HEK293T (cell line): ENCODE data around the gene HOXA6.

Experiments used
- BHLHE40 ChIP-seq: fragments of 450-650 bp; IDR thresholded peaks from 2 replicates; pipeline ENCODE4 v1.6.1; 2016; ENCODE audit warnings: mild to moderate bottlenecking, moderate library complexity, borderline replicate concordance
- CTBP1 ChIP-seq: fragments of 450-650 bp; IDR thresholded peaks from 2 replicates; pipeline ENCODE4 v1.6.1; 2016; ENCODE audit warnings: borderline replicate concordance
- ELF4 ChIP-seq: fragments of 450-650 bp; IDR thresholded peaks from 2 replicates; pipeline ENCODE4 v1.6.1; 2017; ENCODE audit warnings: antibody characterized with exemption
- FOXM1 ChIP-seq: fragments of 450-650 bp; IDR thresholded peaks from 2 replicates; pipeline ENCODE4 v1.6.1; 2017; ENCODE audit warnings: mild to moderate bottlenecking, borderline replicate concordance
- NFRKB ChIP-seq: fragments of 450-650 bp; IDR thresholded peaks from 2 replicates; pipeline ENCODE4 v1.6.1; 2016; ENCODE audit warnings: mild to moderate bottlenecking, moderate library complexity
- SUZ12 ChIP-seq: fragments of 450-650 bp; IDR thresholded peaks from 2 replicates; pipeline ENCODE4 v1.6.1; 2016; ENCODE audit warnings: mild to moderate bottlenecking
- ZNF384 ChIP-seq: fragments of 450-650 bp; IDR thresholded peaks from 2 replicates; pipeline ENCODE4 v1.6.1; 2016

- TF ChIP-seq ZNF384 (no peak), SUZ12 (no peak), BHLHE40 (no peak), FOXM1 (no peak), CTBP1 (no peak), NFRKB (no peak), ELF4 (no peak)
Observed at GRCh38 chr7:27175626-27176523, 28.3 kb upstream of the HOXA6 start.
